GM19025 (cell line): ENCODE data around the gene MIPEP.
"Not testable (repeated sequence)": the region's sequence is repeated elsewhere in the genome, so short reads cannot be mapped to it uniquely, and the experiment has no call there.

Experiments
- ATAC-seq: cut with Tn5 transposase; IDR thresholded peaks from one replicate; pipeline ENCODE4 v1.9.1; 2021; ENCODE audit warnings: mild to moderate bottlenecking, low read depth, moderate library complexity; ENCODE audit not compliant: unreplicated experiment

Gene MIPEP

DNA sequence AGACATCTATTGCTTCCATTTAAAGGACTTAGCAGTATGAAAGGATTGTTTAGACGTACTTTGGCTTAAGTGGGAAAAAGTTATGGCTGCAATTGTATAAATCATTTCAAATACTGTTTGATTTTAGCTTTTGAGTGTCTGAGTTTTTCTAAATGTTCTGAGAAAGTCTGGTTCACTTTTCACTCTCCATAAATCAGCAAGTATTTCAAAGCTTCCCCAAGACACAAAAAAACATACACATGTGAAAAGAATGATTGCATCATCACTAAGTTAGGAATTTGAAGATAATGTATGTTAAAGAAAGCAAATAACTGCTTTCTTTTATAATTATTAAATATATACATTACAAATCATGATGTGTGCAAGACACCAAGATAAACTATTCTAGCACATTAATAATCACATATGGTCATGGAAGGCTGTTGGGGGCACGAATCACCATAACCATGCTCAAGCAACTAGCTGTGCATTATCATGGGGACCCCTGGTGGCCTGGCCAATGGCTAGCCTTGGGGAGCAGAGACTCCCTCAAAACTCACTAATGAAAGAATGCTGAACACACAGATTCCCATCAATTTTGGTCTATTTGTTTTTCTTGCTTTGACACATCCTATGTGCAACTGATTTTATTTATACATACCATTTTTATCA is 111.1 kb downstream of the MIPEP start:
- ATAC-seq: no peak

DNA sequence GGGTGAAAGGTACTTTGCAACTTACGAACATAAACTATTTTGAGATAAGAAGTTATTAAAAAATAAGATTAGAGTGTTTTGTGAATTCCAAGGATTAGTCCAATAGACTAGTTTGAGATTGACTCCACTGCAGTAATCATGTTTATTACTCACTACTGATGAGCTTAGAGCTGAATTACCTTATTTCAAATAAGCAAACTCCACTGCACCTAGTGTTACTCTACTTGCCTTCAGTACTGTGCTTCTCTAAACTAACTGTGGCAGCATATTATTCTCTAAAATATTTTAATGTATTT is 111.7 kb downstream of the MIPEP start:
- peak; percentile 20 for ATAC-seq

DNA sequence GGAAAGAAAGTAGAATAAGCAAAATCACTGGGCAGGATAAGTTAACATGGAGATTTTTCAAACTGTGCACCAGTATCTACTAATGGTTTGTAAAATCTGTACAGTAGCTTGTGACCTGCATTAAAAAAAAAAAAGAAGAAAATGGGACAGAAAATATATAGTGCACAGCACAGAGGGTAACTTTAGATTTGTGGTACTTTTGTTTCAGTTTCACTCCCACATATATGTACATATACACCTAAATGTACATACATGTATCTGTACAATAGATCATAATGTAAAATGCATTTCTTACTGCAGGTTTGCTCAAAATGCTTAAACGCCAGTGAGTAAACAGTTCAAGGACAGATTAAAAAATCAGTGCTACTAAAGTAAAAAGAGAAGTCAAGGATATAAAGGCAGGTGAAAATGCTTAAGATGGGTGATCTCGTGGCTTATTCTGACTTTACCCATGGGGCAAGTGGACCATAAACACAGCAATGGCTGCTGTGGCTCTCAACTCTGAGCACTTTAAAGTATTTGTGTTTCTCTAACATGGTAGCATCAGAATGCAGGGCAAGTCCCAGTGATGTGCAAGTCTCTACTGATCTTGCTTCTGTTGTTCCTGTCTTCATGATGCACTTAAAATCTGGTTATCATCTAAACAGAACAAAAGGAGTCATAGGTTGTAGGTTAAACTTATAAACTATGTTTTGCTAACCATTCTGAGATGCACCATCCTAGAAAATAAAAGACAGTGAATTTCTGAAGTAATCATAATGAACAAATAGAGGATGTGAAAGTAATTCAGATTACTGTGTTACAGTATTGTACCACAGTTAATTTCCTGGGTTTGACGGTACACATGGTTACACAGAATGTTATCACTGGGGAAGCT is 112.3 kb downstream of the MIPEP start:
- ATAC-seq: peak; percentile 95

DNA sequence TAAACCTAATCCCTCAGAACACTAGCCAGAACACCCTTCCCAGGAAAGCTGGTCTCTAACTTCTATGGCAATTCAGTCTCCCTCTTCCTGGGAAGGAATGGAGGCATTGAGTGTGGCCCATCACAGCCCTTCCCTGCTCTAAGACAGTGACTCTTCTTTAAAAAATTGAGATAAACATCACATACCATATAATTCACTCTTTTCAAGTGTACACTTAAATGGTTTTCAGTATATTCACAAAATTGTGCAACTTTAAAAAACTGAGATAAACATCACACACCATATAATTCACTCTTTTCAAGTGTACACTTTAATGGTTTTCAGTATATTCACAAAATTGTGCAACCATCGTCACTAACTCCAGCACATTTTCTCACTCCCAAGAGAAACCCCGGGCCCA is 116.5 kb downstream of the MIPEP start:
- ATAC-seq: no peak

DNA sequence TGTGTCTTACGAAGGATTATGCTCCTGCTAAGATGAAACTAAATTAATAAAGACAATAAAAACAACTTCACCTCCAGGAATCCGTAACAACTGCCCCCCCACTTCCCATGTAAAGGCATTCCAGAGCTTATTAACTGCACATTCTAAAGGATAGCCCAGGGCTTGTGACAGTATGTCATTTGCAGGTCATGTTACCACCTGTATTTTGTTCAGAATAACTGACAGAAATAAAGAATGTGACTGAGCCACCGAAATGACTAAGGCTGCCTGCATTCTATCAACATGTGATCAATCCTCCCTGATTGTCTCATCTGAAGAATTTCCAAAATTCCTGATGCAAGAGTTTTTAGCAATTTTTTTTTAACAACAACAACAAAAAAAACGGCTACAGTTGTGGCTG is 117.2 kb downstream of the MIPEP start:
- no peak for ATAC-seq

DNA sequence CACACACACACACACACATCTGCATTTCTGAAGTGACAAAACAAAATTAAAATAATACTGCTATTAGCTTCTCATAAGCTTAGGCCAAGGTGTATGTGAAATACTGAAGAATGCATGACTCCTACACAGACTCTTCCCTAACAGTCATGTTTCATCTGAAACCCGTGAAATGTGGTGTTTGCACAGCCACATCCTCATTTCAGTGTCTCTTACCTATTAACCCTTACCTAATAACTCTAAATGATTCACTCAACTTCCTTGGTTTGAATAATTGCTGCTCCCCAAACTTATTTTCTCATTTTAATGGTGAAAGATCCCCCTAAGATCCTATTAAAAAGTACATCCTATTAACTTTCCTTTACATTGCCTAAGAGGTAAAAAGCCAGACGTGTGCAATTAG is 117.6 kb downstream of the MIPEP start:
- ATAC-seq: peak; percentile 97

DNA sequence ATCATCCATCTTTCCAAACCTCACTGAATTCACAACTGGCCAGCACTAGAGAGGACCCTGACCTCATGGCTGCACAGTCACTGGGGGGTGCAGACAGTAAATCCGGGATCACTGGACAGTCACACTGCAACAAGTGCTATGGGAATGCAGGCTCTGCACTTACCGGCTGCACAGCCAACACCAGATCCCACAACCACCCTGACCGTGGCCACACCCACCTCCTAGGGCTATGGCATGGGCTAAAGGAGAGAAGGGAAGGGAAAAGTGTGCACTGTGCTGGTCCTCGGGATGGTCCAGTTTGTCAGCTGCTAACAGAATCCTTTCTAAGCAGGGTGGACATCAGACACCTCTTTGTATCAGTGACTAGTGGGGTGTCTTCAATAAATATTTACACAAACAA is 118.2 kb downstream of the MIPEP start:
- ATAC-seq: no peak

DNA sequence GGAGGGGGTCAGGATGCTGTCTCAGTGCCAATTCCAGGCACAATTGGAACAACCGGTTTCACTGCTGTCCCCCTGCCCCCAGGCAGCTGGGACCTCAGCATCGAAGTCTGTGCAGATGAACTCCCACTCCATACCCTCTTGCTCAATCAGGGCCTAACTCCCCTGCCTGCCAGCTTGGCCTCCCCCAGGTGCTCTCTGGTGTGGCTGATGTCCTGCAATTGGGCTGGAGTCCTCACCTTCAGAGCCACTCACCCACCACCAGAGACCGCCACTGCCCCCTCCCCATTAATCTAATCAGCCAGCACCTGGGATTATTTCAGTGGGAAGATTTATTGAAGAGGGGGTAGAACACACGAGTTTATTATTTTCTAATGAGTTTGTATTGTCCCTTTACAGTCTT is 118.8 kb downstream of the MIPEP start:
- no peak for ATAC-seq

DNA sequence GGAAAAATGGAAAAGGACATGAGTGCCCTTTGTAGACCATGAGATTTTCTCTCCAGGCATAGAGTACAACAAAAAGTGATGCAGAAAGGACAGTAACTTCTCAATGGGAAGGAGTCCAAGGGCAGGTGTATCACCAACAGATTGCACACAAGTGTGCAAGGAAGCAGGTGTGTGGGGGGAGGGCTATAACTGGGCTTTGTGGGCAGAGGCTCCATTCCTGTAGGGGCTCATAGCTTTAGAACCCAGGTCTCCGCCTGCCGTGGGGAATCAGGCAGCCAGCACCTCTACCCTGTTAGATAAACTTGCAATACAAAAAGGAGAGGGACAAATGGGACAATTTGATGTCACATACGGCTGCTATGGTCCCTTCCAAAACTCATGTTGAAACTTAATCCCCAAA is 119.8 kb downstream of the MIPEP start:
- ATAC-seq: no peak

DNA sequence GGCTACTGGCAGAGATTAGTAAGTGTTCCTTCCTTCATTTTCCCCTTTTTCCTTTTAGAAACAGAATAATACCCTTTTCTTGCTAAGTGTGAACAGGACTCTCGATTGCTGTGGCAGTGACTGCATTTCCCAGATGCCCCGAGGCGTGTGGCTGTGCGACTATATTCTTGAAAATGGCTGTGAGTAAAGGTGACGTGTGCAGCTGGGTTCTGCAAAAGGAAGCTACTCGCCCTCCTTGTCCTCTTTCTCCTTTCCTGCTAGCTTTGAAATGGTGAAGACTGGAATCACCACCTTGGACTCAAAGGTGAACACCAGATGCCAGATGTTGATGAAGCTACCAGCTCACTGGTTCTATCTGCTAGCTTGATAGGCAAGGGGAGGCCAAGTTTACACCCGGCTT is 121.4 kb downstream of the MIPEP start:
- ATAC-seq: no peak

DNA sequence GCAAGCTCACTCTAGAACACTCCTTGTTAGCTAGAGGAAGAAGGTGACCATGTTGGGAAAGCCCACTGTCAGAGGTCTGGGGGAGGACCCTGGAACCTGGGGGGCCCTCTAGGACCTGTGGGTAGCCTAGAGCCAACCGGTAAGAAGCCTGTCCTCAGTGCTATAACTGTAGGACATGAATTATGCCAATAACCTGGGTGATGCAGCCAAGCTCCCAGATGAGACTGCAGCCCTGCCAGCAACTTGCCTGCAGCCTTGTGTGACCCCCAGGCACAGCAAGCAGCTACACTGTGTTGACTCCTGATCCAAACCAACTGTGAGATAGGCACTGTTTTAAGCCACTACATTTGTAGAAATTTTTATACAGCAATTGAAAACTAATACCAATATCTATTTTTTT is 122.3 kb downstream of the MIPEP start:
- no peak for ATAC-seq

DNA sequence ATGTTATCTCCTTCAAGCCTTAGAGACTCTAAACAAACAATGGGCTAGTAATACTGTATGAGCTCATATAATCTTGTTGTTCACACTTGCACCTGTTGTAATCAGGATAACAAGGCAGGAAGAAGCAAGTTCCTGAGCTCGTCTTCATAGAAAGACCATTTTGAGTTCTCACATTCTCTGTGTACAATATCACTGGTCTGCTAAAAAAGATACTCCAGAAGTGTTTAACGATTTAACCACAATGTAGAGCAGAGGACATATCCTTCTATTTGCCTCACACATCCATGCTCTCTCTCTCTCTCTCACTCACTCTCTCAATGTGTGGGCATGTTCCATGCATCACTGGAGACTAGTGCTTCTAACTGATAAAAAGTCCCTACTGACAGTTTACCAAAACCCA is 122.9 kb downstream of the MIPEP start:
- ATAC-seq: no peak

DNA sequence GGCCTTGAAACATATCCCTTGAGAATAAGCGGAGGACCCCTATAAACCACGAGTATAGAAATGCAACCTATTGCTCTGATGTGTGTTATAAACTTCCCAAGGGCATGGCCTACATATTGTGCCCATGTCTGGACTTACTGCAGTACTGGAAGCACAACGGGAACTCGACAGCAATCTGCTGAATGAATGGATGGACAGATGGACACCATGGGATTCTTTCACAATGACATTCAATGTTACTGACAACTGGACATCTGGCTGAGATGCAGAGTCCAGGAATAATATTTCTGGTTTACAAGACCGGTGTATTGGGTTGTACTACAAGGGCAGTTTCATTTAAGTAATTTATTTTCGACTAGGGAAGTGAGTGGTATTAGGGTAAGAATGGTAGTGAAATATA is 123.7 kb downstream of the MIPEP start:
- no peak for ATAC-seq

DNA sequence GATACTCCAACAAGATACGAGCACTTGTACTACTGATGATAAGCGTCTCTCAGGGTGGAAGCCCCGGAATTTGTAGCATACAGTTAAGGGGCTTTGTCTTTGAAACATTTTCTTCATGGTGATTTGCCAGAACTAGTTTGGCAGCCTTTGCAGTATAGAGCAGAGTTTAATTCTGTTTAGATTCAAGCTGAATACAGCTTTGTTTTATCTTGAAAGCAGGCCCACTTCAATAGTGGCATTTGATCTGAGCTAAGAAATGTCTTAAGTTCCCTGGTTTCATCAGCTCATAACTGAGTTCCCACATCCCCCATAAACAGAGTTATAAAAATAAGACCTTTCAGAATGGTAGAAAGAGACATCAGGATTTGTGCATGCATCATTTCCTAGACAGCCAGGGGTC is 125.9 kb downstream of the MIPEP start:
- ATAC-seq: no peak

DNA sequence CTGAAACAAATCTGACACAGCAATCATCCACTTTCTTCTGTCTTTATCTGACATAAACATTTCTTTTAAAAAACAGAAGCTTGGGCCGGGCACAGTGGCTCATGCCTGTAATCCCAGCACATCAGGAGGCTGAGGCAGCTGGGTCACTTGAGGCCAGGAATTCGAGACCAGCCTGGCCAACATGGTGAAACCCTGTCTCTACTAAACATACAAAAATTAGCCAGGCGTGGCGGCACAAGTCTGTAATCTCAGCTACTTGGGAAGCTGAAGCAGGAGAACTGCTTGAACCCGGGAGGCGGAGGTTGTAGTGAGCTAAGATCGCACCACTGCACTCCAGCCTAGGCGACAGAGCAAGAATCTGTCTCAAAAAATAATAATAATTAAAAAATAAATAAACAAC is 127.4 kb downstream of the MIPEP start:
- not testable (repeated sequence) for ATAC-seq

DNA sequence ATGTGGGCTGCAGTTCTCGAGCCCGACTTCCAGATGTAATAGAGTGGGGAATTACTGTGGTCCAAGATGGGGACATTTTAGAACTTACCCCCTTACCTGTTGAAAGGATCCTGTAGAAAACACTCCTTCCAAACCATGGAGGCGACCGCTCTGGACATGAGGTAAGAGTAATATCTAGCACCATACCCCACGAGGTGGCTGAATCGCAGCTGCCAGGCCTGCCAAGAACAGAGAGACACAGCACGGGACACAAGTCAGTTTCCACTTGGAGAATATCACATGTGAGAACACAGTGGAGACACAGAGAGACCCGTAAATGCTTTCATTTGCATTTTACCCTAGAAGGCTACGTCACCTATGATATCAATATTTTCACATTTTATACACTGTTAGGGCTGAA is 129.2 kb downstream of the MIPEP start:
- no peak for ATAC-seq

DNA sequence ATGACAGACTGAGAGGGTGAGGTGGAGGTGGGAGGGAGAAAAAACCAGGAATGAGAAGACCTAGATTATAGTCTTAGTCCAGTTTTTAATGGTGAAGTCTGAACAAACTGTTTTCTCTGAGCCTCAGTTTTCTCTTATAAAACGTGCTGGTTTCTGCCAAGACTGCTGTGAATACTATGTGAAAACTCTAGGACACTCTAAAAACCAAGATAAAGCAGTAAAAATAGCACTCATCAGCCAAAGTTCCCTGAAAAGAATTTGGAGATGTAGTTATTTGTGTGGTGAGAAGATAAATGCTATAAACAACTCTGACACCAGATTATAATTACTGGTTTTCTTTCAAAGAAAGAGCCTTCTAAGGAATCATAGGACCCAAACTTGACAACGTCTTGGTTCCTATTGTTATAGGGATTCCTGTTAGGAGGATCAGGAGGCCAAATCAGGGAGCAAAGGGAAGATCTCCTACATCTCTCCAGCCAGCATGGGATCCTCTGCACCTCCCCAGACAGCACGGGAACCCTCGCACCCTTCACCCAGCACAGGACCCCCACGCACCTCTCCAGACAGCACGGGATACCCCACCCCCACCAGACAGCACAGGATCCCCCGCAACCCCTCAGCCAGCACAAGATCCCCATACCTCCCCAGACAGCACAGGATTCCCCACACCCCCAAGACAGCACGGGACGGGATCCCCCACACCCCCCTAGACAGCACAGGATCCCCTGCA is 130.2 kb downstream of the MIPEP start:
- ATAC-seq: no peak

DNA sequence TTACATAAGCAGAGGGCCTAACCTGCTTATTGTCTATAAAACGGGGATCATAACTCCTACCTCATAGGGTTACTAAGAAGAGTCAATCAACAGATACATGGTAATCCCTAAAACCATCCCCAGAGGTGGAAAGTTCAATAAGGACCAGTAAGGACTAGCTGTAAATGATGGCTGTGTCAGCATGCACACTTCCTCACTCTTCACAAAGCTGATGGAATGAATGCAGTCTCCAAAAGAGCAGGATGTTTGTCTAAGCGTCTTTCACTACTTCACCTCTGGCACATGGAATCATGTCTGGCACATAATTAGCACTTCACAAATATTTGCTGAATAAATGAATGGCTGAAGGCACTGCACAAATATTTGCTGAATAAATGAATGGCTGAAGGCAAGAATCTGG is 134.2 kb downstream of the MIPEP start:
- no peak for ATAC-seq

DNA sequence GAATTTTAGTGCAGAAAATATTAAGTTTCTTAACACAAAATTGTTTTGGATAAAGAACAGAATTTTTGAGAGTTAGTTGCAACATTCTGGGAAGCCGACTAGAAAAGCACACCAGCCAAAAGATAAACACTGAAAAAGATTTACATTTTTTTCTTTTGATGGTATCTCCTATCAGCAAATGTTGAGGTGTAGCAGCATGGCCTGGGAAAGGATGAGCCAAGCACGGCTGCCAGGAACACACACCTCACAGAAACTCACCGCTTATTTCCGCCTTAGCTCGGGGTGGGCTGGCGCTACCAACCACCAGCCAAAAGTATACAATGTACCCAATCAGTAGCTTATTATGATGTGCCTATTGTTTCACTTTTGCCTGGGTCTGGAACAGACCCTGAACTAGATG is 134.7 kb downstream of the MIPEP start:
- ATAC-seq: no peak

DNA sequence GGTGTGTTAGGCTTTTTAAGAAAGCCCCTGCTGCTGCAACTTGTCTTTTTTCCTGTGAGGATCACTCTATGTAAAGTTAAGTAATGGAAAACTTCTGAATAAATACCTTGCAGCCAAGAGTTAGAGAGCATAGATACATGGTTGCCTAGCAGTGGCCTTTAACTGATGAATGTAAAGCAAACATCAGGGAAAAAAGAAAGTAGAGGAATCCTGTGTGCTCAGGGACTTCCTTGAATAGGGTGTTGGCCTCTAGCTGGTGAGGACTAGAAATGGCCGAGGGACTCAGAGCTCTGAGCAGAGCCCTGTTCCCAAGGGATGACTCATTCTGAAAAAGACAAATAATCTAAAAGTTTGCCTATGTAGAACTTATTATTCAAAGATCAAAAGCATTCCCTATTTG is 135.7 kb downstream of the MIPEP start:
- no peak for ATAC-seq

DNA sequence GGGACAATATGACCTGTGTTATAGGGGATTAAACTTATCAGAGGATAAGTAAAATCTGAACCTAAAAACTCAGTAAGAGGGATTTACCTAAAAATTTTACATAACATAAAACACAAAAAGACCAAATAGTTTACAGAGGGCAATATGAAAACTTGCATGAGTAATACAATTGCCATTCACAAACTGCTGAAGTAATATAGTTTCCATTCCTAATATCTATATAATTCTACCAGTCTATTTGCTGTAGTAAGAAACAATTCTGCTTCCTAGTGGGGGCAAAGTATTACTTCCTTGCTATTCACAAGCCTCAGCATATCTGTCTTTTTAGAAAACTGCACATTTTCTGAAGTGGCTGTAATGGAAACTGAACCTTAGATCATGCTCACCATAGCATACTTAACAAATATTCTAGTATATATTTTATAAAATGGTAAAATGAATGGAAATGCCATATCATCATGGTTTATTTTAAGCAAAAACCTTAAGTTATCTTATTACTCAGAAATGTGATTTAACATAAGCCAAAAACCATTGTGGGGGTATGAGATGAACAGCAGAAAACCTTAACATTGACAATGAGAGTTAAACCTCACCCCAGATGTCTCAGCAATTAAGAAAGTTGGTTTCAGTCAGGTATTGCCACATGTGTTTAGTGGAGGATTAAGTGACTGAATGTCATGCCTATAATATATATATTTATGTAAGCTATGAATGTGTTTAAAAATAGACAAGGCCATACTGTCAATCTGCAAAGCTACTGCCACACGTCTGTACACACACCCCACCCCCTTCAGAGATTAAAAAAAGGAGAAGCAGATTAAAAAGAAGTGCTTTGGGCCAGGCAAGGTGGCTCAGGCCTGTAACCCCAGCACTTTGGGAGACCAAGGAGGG is 136.8 kb downstream of the MIPEP start:
- peak; percentile 40 for ATAC-seq
